HG02870 (cell line): ENCODE results near the gene ITGB1BP1.

Source experiments
- ATAC-seq: cut with Tn5 transposase; IDR thresholded peaks from one replicate; pipeline ENCODE4 v1.9.1; 2021; ENCODE audit warnings: mild to moderate bottlenecking, moderate library complexity; ENCODE audit not compliant: unreplicated experiment

ITGB1BP1 gene

GRCh38 chr2:9423100-9423921 is at the start of gene ITGB1BP1, which contains the start of gene CPSF3:
ITGB1BP1 (minus strand) TSS chr2:9423528; CDS start chr2:9418697, 4,831 bp downstream.
CPSF3 (plus strand) TSS chr2:9423654; CDS start chr2:9423774, 120 bp downstream.
- peak; percentile 82 for ATAC-seq

- no peak for ATAC-seq
These were observed 49.2 kb upstream of the ITGB1BP1 start for GRCh38 chr2:9472511-9472910.

GRCh38 chr2:9471206-9471605 is 47.9 kb upstream of the ITGB1BP1 start:
- no peak for ATAC-seq

GRCh38 chr2:9467687-9468086 is 44.4 kb upstream of the ITGB1BP1 start:
- no peak for ATAC-seq

- ATAC-seq, result no peak
These were observed 42.9 kb upstream of the ITGB1BP1 start for GRCh38 chr2:9466147-9466683.

- ATAC-seq, result no peak
These were observed 41.8 kb upstream of the ITGB1BP1 start for GRCh38 chr2:9465170-9465569.

- peak; percentile 85 for ATAC-seq
These were observed 40.3 kb upstream of the ITGB1BP1 start for GRCh38 chr2:9463698-9464034.

- ATAC-seq, result no peak
These were observed 39.8 kb upstream of the ITGB1BP1 start for GRCh38 chr2:9462886-9463697.

- ATAC-seq, result no peak
These were observed 39.0 kb upstream of the ITGB1BP1 start for GRCh38 chr2:9462313-9462712.

- ATAC-seq, result no peak
These were observed 37.8 kb upstream of the ITGB1BP1 start for GRCh38 chr2:9461079-9461478.

- no peak for ATAC-seq
These were observed 37.2 kb upstream of the ITGB1BP1 start for GRCh38 chr2:9460441-9461017.

- no peak for ATAC-seq
These were observed 27.9 kb upstream of the ITGB1BP1 start for GRCh38 chr2:9451231-9451630.

GRCh38 chr2:9445089-9445488 is 21.8 kb upstream of the ITGB1BP1 start:
- ATAC-seq, result no peak

- no peak for ATAC-seq
These were observed 20.2 kb upstream of the ITGB1BP1 start for GRCh38 chr2:9443526-9443925.

GRCh38 chr2:9441556-9441955 is 18.2 kb upstream of the ITGB1BP1 start:
- no peak for ATAC-seq

- ATAC-seq, result no peak
These were observed 16.9 kb upstream of the ITGB1BP1 start for GRCh38 chr2:9440058-9440727.

GRCh38 chr2:9439536-9439935 is 16.2 kb upstream of the ITGB1BP1 start:
- no peak for ATAC-seq

- ATAC-seq, result no peak
These were observed 11.2 kb upstream of the ITGB1BP1 start for GRCh38 chr2:9434489-9434888.

GRCh38 chr2:9430316-9431293 is 7.3 kb upstream of the ITGB1BP1 start:
- ATAC-seq, result no peak
